Gastroesophageal sphincter (tissue), 3 donors: Measurements from ENCODE around the gene COG3.

Experiments used
- EP300 ChIP-seq: sonication (generic); formaldehyde crosslinking; IDR thresholded peaks from one replicate; pipeline ENCODE4 v1.6.1; 2017; ENCODE audit warnings: antibody characterized with exemption, mild to moderate bottlenecking
- POLR2A ChIP-seq, 2 donors: fragments of 450-650 bp; IDR thresholded peaks; one replicate each; pipeline ENCODE4 v1.6.1; 2017; ENCODE audit warnings: antibody characterized with exemption in 2 of 2, mild to moderate bottlenecking in 2 of 2, moderate library complexity in 1 of 2
- POLR2AphosphoS5 ChIP-seq: sonication (generic); formaldehyde crosslinking; IDR thresholded peaks from one replicate; pipeline ENCODE4 v1.6.1; 2017; ENCODE audit warnings: antibody characterized with exemption
- TF ChIP-seq, protein P1 (sequence below), 4 experiments: fragments of 200-600 bp in 2 of 4; fragments of 450-650 bp in 2 of 4; sonication (generic) in 1 of 4; IDR thresholded peaks; one replicate each; pipeline ENCODE4 v1.5.1; 2017 to 2019; ENCODE audit warnings: antibody characterized with exemption in 4 of 4, mild to moderate bottlenecking in 2 of 4, moderate library complexity in 2 of 4

DNA sequence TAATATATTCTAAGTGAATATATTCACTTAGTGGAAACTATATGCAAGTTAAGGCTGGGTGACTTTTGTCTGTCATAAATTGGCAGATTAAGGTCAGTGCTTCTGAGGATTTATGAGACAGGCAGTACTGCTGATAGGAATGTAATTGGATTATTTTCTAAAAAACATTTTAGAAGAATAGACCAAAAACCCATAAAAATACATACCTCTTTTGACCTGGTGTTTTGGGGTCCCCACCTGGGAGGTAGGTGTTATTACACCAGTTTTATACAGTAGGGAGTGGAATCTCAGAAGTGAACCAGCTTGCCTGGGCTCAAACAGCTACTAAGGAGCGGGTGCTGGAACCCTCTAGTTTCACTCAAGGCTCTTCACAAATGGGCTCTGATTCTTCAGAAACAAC, 25.3 kb downstream of the COG3 start:
- TF ChIP-seq, protein P1, sequence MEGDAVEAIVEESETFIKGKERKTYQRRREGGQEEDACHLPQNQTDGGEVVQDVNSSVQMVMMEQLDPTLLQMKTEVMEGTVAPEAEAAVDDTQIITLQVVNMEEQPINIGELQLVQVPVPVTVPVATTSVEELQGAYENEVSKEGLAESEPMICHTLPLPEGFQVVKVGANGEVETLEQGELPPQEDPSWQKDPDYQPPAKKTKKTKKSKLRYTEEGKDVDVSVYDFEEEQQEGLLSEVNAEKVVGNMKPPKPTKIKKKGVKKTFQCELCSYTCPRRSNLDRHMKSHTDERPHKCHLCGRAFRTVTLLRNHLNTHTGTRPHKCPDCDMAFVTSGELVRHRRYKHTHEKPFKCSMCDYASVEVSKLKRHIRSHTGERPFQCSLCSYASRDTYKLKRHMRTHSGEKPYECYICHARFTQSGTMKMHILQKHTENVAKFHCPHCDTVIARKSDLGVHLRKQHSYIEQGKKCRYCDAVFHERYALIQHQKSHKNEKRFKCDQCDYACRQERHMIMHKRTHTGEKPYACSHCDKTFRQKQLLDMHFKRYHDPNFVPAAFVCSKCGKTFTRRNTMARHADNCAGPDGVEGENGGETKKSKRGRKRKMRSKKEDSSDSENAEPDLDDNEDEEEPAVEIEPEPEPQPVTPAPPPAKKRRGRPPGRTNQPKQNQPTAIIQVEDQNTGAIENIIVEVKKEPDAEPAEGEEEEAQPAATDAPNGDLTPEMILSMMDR (IDR thresholded peaks at IDR 0.05) = peak in 1 of 4 experiments; percentile 27
- TF ChIP-seq EP300 = no peak
- no peak for TF ChIP-seq POLR2AphosphoS5
- TF ChIP-seq POLR2A (IDR thresholded peaks at IDR 0.05) = no peak
